Measurements from ENCODE around the gene GIGYF1.
"Not testable (repeated sequence)": the region's sequence is repeated elsewhere in the genome, so short reads cannot be mapped to it uniquely, and the experiment has no call there.

GIGYF1 gene

GRCh38 chr7:100694098-100694745 is at the start of gene GIGYF1:
Gene GIGYF1 (minus strand): TSS chr7:100694250. CDS start chr7:100688238, 6,012 bp downstream.
- no peak for DNase-seq (ENCODE audit: low read depth, low spot score)

GRCh38 chr7:100739934-100740333 is 45.9 kb upstream of the GIGYF1 start:
- DNase-seq (ENCODE audit: low read depth, low spot score), result no peak

GRCh38 chr7:100736671-100737070 is 42.6 kb upstream of the GIGYF1 start:
- DNase-seq (ENCODE audit: low read depth, low spot score), result no peak

GRCh38 chr7:100735730-100736129 is 41.7 kb upstream of the GIGYF1 start:
- DNase-seq (ENCODE audit: low read depth, low spot score), result no peak

GRCh38 chr7:100731937-100732636 is 38.0 kb upstream of the GIGYF1 start:
- no peak for DNase-seq (ENCODE audit: low read depth, low spot score)

GRCh38 chr7:100730136-100730800 is 36.2 kb upstream of the GIGYF1 start:
- DNase-seq (ENCODE audit: low read depth, low spot score), result no peak

GRCh38 chr7:100728196-100728595 is 34.1 kb upstream of the GIGYF1 start:
- no peak for DNase-seq (ENCODE audit: low read depth, low spot score)

GRCh38 chr7:100726996-100727761 is 33.1 kb upstream of the GIGYF1 start:
- DNase-seq (ENCODE audit: low read depth, low spot score), result no peak

GRCh38 chr7:100724364-100724763 is 30.3 kb upstream of the GIGYF1 start:
- DNase-seq (ENCODE audit: low read depth, low spot score), result not testable (repeated sequence)

- no peak for DNase-seq (ENCODE audit: low read depth, low spot score)
Measured at GRCh38 chr7:100723732-100724275, 29.8 kb upstream of the GIGYF1 start.

GRCh38 chr7:100722480-100723212 is 28.6 kb upstream of the GIGYF1 start:
- no peak for DNase-seq (ENCODE audit: low read depth, low spot score)

GRCh38 chr7:100721505-100721812 is 27.4 kb upstream of the GIGYF1 start:
- DNase-seq (ENCODE audit: low read depth, low spot score), result no peak

- DNase-seq (ENCODE audit: low read depth, low spot score), result no peak
Measured at GRCh38 chr7:100720671-100721504, 26.8 kb upstream of the GIGYF1 start.

GRCh38 chr7:100720279-100720670 is 26.2 kb upstream of the GIGYF1 start, which contains the start of gene EPO:
Gene EPO (plus strand): TSS chr7:100720468. CDS start chr7:100720981, 513 bp downstream.
- no peak for DNase-seq (ENCODE audit: low read depth, low spot score)

- DNase-seq (ENCODE audit: low read depth, low spot score), result no peak
Measured at GRCh38 chr7:100719523-100720278, 25.7 kb upstream of the GIGYF1 start.

- DNase-seq (ENCODE audit: low read depth, low spot score), result not testable (repeated sequence)
Measured at GRCh38 chr7:100717073-100717472, 23.0 kb upstream of the GIGYF1 start.

GRCh38 chr7:100714725-100715124 is 20.7 kb upstream of the GIGYF1 start:
- no peak for DNase-seq (ENCODE audit: low read depth, low spot score)

- no peak for DNase-seq (ENCODE audit: low read depth, low spot score)
Measured at GRCh38 chr7:100711369-100711768, 17.3 kb upstream of the GIGYF1 start.

- no peak for DNase-seq (ENCODE audit: low read depth, low spot score)
Measured at GRCh38 chr7:100710452-100710851, 16.4 kb upstream of the GIGYF1 start.
